Measurements from ENCODE around the gene CTXN1. TPM values are rescaled to one million over a fixed set of nuclear protein-coding genes. Genes with fewer than 3 reads are reported as not detected.

The CTXN1 gene
- total RNA-seq, 1 donor from 2014 or later: 1.4 TPM

DNA sequence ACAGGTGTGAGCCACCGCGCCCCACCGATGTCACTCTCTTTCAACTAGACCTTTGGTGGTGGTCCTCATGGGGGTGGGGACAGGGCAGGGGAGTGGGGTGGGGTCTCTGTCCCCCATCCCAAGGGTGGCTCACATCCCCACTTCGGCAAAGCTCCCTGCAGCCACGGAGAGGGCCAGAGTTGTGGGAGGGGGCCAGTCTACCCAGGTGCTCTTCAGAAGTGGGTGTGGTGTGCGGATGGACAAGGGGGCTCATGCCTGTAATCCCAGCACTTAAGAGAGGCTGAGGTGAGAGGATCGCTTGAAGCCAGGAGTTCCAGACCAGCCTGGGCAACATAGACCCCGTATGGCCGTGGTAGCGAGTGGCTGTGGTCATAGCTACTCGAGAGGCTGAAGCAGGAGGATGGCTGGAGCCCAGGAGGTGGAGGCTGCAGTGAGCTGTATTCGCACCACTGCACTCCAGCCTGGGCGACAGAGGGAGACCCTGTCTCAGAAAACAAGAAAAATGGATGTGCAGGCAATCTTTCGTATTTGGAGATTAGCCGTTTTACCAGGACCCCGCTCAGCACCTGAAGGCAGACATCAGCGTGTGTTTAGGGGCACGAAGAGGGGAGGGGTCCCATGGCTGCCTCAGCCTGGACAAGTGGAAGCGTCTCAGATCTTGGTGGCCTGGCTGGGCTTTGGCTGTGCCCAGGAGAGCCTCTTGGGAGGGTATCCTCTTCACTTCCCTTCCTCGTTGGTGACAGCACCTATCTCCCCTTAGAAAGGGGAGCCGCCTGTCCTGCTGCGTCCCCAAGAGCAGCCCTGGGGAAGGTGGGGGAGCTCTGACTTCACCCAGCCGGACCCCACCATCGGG, 10.5 kb downstream of the CTXN1 start:
- no peak for DNase-seq (ENCODE audit: low read depth in 2 of 2)

DNA sequence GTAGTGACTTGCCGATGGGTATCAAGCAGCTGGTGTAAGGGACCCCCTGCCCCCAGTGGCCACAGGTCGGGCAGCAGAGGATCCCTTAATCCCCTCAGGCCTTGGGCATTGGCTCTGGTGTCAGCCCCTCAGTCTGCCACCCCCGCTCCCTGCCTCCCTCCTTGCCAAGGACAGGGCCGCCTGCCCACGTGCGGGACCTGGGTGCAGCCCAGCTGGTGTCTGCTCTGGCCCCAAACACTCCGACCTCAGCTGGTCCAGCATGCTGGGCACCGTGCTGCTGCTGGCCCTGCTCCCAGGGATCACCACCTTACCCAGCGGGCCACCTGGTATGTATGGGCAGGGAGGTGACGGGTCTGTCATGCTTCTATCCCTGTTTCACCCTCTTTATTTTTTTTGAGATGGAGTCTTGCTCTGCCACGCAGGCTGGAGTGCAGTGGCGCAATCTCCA, 11.3 kb downstream of the CTXN1 start, which contains the start of gene TGFBR3L:
Gene TGFBR3L (plus strand): TSS at position 233 of the 448 bp plus-strand sequence.
- no peak for DNase-seq (ENCODE audit: low read depth in 2 of 2)

DNA sequence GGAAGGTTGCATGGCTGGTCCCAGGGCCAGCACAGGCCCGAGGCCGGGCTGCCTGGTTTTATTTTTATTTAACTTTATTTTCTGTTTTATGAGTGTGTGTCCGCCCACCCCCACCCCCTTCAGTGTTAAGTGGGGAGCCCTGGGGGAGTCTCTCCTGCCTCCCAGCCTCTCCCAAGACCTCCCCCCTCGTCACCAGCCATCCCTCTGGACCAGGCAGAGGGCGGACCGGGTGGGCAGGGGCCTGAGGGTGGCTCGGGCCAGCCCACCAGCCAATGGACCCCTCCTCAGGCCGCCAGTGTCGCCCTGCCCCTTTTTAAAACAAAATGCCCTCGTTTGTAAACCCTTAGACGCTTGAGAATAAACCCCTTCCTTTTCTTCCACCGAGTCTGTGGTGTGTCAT, 11.8 kb downstream of the CTXN1 start:
- no peak for DNase-seq (ENCODE audit: low read depth in 2 of 2)

DNA sequence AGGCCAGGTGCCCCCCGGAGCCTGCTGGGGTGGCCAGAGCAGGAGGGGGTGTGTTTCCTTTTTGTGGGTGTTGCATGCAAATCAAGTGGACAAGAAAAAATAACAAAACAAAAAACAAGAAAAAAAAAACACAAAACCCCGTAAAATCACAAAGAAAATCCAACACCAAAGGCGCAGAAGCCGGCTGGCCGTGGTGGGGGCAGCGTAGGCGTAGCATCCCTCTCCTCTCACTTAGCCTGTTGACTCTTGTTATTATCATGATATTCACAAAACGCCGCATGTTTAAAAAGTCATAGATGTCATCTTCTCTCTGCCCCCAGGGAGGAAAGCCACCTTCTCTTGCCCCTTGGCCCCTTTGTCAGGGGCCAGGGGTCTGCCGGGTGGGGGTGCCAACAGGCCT, 12.3 kb downstream of the CTXN1 start:
- no peak for DNase-seq (ENCODE audit: low read depth in 2 of 2)

DNA sequence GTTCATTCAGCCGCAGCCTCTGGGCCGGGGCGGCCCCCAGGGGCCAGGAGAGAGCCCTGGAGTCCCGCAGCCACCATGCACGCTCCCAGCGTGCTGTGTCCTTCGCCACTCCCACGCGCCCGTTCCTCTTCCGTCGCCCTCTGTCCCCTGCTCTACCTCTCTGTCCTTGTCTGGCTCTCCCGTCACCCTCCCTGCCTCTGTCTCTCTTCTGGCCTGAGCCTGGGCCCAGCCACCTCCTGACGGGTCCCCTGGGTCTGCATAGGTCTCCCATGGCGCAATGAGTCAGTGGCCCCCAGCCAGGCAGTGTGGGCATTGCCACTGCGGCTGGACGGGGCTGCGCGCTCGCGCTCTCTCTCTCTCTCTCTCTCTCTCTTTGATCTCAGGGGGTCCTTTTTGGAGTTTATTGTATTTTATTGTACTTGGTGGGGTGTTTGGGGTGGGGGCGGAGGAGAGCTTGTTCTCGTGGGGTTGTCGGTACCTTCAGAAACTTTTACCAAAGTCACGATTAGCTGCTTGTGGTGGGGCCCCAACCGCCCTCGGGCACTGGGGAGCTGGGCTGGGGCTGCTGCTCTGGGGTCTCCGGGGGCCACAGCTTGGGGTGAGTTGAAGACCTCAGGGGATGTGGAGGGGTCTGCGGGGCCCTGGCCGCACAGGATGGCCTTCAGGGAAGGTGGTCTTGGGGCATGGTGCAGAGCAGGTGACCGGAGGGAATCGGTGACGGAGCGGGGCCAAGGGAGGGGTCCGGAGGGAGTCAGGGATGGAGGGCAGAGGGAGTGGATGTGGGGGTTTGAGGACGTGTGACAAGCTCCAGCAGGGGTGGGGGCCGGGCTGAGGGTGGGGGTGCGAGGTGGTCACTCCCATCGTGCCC, 13.0 kb downstream of the CTXN1 start:
- no peak for DNase-seq (ENCODE audit: low read depth in 2 of 2)

DNA sequence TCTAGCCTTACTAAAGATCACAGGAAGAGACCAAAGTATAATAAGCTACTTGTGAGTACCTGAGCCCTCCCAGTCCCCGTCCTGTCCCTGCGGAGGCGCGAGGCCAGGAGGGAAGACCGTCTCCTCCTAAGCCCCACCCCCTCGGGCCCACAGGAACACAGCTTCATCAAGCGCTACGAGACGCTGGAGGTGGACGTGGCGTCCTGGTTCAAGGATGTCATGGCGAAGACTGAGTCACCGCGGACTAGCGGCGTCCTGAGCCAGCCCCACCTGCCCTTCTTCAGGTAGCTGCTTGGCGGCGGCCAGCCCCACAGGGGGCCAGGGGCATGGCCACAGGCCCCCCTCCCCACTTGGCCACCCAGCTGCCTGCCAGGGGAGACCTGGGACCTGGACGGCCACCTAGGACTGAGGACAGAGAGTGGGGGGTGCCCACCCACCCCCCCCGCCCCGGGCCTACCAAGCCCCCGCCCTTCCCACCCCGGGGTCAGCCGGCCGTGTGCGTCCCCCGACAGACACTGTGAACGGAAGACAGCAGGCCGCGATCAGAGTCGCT, 13.7 kb downstream of the CTXN1 start:
- DNase-seq (ENCODE audit: low read depth in 2 of 2): no peak

DNA sequence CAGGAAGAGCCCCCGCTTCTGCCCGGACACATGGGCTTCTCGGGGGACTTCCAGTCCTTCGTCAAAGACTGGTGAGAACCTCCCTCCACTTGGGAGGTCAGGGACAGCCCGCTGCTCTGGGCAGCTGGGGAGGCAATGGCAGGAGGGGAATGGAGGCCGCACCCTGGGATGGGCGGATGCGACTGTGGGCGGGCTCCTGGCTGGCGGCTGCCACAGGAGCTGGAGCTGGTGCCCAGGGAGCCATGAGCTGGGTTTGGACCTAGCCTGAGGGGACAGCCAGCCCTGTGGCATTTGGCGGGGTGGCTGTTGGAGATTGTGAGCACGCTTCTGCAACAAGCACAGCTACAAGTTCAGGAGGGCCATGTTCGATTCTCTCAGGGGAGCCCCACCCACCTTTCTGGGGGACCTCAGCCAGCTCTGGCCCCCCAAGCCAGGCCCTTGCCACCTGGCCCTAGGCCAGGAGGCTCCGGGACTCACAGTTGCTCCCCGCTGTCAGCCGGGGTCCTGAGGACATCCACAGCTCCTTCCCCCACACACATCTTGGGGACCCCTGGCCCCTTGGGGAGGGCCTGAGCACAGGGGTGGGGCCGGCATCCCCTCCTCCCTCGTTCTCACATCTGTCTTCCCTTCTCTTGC, 14.3 kb downstream of the CTXN1 start:
- no peak for DNase-seq (ENCODE audit: low read depth in 2 of 2)

DNA sequence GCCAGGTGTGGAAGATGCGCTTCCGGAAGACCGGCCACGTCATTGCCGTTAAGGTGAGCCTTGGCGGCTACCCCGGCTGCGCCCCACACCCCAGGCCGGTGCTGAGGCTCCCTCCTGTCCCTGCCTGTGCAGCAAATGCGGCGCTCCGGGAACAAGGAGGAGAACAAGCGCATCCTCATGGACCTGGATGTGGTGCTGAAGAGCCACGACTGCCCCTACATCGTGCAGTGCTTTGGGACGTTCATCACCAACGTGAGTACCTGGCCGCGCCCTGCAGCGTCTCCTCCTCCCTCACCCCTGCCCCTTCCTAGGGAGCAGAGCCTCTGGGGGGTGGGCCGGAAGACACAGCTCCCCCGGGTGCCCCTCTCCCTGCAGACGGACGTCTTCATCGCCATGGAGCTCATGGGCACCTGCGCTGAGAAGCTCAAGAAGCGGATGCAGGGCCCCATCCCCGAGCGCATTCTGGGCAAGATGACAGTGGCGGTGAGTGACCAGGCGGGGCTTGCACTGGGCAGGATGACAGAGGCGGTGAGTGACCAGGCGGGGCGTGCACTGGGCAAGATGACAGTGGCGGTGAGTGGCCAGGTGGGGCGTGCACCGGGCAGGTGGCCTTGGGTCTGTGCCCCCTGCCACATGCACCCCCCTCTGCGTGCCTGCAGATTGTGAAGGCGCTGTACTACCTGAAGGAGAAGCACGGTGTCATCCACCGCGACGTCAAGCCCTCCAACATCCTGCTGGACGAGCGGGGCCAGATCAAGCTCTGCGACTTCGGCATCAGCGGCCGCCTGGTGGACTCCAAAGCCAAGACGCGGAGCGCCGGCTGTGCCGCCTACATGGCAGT, 15.4 kb downstream of the CTXN1 start:
- no peak for DNase-seq (ENCODE audit: low read depth in 2 of 2)

DNA sequence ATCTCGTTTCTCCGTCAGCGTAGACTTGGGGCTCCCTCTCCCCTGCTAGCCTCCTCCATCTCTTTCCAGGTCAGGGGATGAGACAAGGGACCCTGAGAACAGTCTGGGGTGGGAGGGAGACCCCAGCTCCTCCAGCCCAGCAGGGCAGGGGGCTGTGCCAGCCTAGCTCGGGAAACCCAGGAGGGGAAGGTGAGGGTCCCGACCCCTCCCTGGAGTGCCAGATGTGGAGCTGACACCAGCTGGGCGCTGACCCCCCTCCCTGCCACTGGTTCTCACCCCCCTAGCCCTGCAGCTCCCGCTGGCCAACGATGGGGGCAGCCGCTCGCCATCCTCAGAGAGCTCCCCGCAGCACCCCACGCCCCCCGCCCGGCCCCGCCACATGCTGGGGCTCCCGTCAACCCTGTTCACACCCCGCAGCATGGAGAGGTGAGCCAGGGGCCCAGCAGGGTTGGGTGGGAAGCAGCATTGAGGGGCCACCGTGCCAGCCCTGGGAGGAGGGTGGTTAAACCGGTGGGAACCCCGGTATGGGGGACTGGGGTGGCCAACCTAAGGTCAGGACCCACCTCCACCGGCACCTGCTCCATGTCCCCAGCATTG, 16.4 kb downstream of the CTXN1 start:
- no peak for DNase-seq (ENCODE audit: low read depth in 2 of 2)

DNA sequence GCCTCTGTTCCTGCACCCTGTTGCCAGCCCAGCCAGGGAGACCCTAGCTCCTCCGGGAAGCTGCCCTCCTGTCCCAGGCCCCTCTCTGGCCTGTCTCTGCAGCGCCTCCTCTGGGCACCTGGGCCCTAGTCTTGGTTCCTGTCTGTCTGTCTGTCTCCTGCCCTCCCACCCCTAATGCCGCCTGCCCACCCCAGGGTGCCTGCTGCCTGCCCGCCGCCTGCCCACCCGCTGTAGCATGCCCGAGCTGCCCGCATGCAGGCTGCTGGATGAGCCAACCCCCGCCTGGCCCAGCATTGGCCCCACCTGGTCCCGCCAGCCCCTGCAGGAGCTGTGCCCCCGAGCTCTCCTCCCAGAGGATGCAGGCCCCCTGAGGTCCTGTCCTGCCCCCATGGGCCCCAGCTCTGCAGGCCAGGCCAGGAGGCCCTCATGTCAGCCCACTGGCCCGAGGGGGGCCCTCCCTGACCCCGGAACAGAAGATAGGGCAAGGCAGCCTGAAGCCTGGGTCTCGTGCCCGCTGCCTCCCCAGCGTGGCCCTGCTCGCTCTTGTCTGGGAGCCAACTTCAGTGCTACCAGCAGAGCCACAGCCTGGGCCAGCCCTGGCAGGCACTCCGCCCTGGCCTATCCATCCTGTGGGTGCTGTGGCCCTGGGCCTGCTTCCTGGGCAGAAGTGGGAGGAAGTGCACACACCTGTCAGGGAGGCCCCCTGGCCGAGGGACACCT, 17.0 kb downstream of the CTXN1 start:
- DNase-seq (ENCODE audit: low read depth in 2 of 2): no peak

DNA sequence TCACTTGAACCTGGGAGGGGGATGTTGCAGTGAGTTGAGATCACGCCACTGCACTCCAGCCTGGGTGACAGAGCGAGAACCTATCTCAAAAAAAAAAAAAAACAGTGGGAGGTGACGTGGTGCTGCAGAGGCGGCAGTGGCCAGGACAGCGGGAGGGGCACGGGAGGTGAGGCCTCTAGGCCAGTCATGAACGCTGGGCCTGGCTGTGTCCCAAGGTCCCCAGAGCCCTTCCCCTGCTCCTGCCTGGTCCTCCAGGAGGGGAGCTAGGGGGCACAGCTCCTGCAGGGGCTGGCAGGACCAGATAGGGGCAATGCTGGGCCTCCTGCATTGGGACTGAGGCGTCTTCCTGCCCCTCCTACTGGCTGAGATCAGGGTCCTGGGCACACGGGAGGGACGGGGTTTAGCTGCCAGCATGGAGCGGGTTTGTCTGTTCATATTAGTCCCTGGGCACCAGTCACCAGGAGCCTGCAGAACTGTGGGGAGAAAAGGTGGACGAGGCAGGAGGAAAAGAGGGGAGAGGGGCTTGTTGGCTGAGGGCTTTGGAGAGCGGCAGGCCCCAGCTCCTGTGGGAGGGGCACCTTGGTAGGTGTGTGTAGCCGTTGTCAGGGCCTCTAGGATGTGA, 17.7 kb downstream of the CTXN1 start:
- DNase-seq (ENCODE audit: low read depth in 2 of 2): no peak

DNA sequence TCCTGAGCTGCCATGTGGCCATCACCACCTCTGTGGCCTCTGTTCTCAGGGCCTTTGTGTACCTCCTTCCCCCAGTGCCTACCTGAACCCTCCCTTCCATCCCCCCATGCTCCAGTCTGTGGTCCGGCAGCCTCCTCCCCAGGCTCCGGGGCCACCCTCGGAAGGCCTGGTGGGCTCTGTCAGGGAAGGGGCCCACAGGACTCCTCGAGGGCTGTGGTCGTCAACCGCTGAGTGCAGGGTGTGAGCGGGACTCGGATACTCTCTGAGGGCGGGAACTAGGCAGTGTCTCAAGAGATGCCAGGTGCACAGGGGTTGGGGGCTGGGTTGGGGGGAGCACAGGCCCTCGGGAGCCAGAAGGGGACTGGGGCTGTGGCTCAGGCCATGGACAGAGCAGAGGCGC, 18.4 kb downstream of the CTXN1 start:
- no peak for DNase-seq (ENCODE audit: low read depth in 2 of 2)

DNA sequence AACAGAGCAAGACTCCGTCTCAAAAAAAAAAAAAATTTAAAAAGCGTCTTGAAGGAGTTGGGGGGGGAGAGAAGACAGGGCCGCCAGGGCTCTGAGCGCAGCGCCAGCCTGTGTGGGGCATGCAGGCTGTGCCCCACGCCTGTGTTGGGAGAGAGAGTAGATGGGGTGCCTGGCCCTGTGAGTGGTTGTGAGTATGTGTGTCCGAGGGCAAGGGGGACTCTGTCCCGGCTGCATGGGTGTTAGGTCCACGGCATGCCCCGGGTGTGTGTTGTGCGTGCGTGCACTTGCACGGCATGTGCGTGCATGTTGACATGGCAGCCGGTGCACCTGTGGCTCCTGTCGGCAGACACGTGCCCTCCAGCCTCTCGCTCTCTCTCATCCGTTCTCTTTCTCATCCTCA, 18.8 kb downstream of the CTXN1 start:
- no peak for DNase-seq (ENCODE audit: low read depth in 2 of 2)

DNA sequence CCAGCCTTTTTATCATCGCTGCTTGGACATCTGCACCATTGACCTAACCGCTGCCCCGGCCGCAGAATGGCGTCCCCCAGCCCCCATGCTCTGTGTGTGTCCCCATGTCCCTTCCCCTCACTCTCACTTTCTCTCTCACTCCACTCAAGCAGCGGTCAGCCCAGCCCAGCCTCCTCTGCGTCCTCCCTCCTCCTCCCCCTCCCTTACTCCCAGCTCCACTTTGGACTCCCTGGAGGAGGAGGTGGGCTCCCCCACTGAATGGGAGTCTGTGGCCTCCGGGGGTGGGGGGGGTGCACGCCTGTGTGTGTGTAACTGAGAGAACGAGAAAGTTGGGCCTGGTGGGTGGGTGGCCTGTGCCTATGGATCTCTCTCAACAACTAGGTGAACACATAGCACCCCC, 20.1 kb downstream of the CTXN1 start:
- no peak for DNase-seq (ENCODE audit: low read depth in 2 of 2)

DNA sequence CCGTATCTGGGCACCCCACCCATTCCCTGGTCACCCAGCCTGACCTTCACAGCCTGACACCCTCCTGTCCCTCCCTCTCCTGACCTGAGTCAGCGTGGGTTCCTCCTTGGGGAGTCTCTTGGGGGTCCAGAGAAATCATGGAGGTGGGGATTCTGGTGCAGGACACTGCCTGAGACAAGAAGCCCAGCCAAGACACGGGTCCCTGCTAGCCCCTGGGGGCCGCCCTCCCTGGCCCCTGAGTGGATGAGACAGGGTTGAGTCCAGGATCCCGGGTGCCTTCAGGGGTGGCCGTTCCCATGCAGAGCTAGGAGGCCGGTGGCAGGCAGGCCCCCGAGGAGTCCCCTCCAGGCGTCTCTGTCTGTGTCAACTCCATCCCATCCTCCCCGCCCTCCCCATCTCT, 20.7 kb downstream of the CTXN1 start:
- no peak for DNase-seq (ENCODE audit: low read depth in 2 of 2)

DNA sequence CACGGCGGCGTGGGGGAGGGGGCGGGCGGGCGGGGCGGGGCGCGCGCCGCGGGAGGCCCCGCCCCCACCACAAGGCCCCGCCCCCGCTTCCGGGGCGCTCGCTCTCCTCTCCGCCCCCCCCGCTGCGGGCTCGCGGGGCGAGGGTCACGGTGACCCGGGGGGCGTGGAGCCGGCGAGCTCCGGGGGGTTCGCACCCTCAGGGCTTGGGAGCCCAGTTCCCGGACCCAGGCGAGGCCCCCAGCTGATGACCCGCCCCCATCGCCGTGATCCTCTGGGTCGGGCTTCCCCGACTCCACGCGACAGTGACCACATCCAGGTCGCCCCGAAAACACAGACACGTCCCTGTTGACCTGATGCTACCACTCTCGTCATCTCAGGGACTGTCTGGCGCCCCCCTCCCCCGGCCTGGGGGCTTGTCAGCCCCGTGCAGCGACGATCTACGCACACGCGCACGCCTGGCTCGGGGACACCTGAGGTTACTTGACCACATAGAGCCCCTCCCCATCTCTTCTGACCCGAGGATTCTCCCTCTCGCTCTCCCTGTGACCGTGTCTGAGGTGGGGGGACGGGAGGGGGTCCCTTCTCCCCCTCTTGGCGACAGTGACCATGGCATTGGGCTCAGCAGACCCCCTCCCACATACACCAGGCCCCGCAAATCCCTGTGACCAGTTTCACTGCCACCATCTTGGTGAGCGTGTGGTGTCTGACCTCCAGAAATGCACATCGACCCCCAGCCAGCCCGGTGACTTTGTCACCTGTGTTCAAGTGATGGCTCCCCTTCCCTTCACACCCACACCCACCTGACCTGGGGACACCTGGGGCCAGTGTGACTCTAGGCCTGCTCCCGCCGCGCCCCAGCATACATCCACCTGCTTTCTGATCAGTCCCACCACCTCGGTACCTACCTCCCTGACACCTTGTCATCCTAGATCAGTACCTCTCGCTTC, 21.6 kb downstream of the CTXN1 start:
- peak; percentile 28 to 42 for DNase-seq (ENCODE audit: low read depth in 2 of 2)

DNA sequence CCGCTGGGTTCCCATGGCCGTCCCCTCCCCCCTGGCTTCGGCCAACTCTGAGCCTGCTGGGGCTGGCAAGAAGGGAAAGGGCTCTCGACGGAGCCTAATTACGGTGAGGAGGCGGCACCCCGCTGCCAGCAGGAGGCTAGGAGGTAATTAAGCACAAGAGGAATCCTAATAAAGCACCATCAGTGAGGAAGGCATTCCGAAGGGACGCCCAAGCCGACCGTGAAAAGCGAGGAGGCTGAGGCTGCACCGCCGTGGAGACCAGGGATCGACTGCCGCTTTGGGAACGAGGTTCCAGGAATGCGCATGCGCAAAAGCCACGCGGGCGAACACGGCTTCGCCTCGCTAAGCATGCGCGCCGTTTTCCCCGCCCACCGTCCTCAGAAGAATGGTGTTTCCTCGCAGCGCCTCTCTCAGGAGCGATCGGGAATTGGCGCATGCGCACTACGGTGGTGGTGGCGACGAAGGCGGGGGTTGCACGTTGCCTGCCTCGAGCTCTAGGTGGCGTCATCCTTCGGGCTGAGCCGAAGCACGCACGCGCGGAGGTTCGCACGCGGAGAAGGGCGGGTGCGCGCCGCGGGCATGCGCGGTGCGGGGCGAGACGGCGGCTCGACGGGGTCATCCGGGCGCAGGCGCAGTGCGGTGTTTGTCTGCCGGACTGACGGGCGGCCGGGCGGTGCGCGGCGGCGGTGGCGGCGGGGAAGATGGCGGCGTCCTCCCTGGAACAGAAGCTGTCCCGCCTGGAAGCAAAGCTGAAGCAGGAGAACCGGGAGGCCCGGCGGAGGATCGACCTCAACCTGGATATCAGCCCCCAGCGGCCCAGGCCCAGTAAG, 22.5 kb downstream of the CTXN1 start, which contains the start of gene MAP2K7:
Gene MAP2K7 (plus strand): TSS at position 634 of the 830 bp plus-strand sequence. CDS start 68 bp downstream, at position 702.
- DNase-seq (ENCODE audit: low read depth in 2 of 2): peak; percentile 99 to 100
